Left hindlimb (tissue), 1 donor: ENCODE data around the gene CRCP.
A peak's percentile ranks its signal among the peaks of the same experiment; 100 is the strongest.
"Not testable (repeated sequence)": the region's sequence is repeated elsewhere in the genome, so short reads cannot be mapped to it uniquely, and the experiment has no call there.

Source experiments
- DNase-seq: peaks from one replicate; pipeline ENCODE4 v3.0.0-alpha.2; 2018

CRCP gene

DNA sequence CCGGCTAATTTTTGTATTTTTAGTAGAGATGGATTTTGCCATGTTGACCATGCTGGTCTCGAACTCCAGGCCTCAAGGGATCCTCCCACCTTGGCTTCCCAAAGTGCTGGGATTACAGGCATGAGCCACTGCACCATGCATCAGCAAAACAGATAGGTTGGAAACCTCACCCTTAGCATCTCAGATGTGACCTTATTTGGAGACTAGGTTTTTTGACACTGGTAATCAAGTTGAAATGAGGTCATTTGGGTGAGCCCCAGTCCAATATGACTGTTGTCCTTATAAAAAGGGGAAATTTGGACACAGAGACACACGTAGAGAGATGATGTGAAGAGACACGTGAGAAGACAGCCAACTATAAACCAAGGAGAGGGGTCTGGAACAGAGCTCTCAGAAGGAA is 48.0 kb downstream of the CRCP start:
- no peak for DNase-seq

DNA sequence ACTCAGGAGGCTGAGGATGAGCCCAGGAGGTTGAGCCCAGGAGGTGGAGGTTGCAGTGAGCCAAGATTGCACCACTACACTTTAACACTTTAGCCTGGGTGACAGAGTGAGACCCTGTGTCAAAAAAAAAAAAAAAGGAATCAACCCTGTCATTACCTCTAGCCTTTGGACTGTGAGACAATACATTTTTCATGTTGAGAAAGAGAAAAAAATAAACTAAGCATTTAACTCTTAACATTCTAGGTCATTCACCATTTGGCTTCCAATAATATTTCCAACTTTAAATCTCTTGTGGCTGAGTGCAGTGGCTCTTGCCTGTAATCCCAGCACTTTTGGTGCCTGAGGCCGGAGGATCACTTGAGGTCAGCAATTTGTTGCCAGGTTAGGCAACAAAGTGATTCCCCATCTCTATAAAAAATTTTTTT is 48.6 kb downstream of the CRCP start:
- no peak for DNase-seq

DNA sequence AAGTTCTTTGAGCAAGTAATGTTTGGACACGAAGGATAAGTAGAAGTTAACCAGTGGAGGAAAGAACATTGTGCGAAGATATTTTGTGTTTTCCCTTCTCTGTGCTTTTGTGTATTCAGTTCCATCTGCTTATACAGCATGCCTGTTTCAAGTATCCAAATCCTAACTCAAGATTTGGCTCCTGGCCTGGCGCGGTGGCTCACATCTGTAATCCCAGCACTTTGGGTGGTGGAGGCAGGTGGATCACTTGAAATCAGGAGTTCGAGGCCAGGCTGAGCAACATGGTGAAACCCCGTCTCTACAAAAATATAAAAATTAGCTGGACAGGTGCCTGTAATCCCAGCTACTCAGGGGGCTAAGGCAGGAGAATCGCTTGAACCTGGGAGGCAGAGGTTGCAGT is 49.7 kb downstream of the CRCP start:
- no peak for DNase-seq

DNA sequence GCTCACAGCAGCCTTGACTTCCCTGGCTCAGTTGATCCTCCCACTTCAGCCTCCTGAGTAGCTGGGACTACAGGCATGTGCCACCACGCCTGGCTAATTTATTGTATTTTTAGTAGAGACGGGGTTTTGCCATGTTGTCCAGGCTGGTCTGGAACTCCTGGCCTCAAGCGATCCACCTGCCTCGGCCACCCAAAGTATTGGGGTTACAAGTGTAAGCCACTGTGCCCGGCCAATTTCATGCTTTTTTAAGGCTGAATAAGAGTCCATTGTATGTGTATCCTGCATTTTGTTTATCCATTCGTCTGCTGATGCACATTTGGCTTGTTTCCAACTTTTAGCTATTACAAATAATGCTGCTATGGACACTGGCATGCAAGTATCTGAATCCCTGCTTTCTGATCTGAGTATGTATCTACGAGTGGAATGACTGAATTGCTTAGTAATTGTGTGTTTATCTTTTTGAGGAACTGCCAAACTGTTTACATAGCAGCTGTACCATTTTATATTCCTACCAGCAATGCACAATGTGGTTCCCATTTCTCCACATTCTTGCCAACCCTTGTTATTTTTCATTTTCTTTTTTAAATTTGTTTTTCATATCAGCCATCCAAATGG is 53.2 kb downstream of the CRCP start:
- no peak for DNase-seq

DNA sequence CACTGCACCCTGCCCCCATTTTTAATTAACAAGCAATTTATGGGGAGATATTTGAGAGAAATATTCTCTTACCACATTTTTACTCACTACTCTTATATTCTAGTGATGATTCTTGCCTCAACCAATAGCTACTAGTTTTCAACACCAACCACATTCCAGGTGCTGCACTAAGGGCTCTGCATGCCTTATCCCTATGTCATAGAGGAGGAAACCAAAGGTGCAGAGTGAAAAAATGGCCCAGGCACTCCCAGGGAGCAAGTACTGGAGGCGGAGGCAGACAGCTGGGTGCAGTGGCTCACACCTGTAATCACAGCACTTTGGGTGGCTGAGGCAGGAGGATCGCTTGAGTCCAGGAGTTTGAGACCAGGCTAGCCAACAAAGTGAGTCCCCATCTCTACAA is 55.0 kb downstream of the CRCP start:
- DNase-seq: no peak

DNA sequence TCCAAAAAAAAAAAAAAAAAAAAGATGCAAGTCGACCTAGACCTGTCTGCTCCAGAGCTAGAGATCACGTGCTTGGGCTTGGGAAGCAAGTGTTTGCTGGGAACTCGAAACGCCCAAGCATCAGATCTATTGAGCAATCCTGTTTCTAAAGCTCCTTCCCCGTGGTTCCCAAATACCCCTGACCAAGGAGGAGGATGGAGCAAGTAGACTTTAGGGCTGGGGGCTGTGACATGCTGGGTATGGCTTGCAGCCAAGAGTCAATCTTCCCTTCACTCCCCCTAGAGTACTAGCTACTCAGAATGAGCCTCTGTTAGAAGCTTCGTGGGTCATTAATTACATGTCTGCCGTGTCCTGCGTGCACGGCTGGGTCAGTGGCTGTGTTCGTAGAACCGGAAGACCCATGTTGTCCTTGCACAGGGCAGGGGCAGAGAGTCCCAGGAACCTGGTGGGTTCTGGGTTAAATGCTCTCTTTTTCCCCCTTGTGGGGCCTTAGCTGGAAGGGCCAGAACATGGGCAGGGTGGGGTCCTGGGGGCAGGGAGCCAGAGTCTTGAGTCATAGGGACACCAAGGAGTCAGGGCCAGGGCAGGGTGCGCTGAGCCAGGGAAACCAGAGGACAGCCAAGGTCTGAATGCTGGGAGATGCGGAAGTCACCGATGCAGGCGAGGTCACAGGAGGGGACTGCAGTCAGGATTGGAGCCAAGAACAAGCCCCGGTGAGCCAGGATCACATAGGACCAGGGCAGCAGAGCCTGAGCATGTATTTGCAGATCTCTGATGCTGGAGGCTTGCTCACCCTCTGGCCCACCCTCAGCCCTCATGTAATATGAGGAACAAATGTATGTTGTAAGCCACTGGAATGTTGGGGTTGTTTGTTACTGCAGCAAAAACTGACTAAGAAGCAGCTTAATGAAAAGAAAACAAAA is 55.9 kb downstream of the CRCP start:
- DNase-seq: peak; percentile 46

DNA sequence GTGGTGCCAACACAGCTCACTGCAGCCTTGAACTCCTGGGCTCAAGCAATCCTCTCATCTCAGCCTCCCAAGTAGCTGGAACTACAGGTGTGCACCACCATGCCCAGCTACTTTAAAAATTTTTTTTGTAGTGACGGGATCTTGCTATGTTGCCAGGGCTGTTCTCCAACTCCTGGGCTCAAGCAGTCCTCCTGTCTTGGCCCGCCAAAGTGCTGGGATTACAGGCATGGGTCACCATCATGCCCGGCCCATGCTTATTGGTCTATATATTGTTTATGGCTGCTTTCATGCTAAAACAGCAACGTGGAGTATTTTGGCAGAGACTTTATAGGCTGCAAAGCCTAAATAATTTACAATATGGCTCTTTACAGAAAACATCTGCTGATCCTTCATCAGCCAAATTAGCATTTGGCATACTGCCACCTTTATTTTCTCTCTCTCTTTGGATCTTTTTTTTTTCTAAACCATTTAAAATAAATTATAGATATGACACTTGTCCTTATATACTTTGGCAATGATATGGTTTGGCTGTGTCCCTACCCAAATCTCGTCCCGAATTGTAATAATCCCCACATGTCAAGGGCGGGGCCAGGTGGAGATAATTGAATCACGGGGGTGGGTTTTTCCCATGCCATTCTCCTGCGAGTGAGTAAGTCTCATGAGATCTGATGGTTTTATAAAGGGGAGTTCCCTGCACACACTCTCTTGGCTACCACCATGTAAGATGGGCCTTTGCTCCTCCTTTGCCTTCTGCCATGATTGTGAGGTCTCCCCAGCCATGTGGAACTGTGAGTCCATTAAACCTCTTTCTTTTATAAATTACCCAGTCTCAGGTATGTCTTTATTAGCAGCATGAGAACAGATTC is 58.1 kb downstream of the CRCP start:
- DNase-seq: not testable (repeated sequence)

DNA sequence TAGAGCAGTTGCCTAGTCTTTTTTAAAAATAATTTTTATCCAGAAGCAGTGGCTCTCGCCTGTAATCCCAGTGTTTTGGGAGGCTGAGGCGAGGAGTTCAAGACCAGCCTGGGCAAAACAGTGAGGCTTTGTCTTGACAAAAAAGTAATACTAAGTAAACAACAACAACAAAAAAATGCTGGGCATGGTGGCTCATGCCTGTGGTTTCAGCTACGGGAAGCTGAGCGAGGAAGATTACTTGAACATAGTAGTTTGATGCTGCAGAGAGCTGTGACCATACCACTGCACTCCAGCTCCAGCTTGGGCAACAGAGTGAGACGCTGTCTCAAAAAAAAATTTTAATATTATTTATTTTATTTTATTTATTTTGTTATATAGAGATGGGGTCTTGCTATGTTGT is 59.2 kb downstream of the CRCP start:
- no peak for DNase-seq

DNA sequence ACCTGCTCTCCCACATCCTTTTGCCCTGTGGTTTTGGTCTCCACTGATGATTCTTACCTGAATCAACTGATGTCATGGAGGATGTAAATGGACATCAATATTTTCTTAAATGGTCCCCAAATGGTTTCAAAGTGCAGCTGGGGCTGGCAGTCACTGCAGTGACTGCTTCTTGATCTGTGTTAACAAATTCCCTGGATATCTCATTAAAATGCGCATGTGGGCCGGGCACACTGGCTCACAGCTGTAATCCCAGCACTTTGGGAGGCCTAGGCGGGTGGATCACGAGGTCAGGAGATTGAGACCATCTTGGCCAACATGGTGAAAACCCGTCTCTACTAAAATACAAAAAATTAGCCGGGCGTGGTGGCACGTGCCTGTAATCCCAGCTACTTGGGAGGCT is 60.4 kb downstream of the CRCP start:
- not testable (repeated sequence) for DNase-seq

DNA sequence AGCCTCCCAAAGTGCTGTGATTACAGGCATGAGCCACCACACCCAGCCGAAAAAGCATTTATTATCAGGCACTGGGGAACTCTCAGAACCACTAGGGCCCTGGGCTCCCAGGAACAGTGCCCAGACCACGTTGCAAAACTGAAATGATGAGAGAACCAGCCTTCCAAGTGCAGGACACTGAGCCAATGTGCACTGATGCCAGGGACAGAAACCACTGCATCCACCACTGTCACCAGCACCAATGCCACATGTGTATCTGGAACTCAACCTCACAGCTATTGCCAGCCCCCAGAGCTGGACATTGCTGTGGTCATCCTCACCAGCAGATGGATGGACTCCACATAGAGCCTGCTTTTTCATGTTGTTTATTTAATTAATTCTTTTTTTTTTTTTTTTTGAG is 62.3 kb downstream of the CRCP start:
- no peak for DNase-seq

DNA sequence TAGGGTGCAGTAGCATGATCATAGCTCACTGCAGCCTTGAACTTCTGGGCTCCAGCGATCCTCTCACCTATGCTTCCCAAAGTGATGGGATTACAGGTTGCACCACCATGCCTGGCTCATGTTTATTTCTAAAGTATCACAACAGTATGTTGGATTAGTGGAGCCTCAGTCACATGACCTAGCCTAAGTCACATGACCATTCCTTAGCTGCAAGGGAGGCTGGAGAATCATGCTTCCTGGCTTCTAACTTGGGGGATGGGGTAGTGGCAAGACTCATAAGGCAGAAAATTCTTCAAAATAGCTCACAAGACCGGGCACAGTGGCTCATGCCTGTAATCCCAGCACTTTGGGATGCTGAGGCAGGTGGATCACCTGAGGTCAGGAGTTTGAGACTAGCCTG is 63.6 kb downstream of the CRCP start:
- DNase-seq: no peak

DNA sequence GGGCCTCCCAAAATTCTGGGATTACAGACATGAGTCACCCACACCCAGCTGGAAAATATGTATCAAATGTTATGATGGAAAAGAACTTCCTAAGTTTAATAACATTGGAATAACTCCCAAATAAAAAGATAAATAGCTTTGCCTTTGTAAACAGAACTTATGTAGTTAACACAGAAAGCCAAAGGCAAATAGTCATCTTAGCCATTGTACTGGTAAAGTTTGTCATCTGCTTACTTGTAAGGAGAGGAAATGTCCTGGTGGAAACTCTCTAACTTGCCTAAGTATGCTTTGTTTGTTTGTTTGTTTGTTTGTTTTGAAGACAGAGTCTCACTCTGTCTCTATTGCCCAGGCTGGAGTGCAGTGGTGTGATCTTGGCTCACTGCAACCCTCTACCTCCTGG is 66.7 kb downstream of the CRCP start:
- no peak for DNase-seq

DNA sequence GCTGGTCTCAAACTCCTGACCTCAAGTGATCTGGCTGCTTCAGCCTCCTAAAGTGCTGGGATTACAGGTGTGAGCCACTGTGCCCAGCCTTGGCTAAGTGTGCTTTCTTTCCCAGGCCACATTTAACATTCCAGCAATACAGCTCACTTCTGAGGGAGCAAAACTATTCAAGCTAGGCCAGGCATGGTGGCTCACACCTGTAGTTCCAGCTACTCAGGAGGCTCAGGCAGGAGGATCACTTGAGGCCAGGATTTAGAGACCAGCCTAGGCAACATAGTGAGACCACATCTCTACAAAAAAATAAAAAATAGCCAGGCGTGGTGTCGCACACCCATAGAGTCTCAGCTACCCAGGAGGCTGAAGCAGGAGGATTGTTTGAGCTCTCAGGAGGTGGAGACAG is 67.2 kb downstream of the CRCP start:
- DNase-seq: no peak

DNA sequence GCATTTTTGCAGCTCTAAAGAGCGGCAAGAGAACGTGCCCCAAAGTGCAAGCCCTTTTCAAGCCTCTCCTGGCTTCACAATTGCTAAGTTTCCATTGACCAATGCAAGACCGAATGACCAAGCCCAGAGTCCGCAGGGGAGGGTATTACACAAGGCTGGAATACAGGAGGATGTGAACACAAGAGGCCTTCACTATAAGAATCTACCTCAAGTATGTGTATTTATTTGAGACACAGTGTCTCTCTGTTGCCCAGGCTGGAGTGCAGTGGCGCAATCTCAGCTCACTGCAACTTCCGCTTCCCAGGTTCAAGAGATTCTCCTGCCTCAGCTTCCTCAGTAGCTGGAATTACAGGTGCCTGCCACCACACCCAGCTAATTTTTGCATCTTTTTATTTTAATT is 68.3 kb downstream of the CRCP start:
- no peak for DNase-seq

DNA sequence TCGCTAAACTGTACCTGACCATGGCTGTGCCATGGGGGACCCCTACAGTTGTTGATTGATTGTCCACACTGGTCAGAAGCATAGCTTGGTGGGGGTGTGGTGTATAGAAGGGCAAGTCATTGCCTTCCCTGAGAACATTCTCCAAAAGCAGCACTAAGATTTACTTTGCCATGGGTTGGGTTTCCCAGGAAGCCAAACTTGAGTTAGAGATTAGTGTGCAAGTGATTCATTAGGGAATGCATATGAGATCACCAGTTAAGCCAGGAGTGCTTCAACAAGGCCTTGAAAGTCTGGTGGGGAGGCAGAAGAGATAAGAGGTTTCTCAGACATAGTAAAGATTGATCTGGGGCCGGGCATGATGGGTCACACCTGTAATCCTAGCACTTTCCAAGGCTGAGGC is 69.1 kb downstream of the CRCP start:
- DNase-seq: no peak

DNA sequence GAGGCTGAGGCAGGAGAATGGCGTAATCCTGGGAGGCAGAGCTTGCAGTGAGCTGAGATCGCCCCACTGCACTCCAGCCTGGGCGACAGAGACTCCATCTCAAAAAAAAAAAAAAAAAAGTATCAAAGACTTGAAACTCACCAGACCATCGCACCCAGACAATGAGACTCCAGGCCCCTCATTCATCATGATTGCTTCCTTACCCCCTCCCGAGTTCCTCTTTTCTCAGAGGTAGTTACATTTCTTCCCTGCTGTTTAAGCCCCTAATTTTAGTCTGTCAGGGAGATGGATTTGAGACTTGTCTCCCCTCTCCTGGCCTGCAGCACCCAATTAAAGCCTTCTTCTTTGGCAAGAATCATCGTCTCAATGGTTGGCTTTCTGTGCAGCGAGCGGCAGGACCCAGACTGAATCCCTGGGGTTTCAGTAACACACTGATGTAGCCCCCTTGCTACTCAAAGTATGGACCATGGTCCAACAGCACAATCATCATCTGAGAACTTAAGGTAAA is 71.1 kb downstream of the CRCP start:
- DNase-seq: no peak

DNA sequence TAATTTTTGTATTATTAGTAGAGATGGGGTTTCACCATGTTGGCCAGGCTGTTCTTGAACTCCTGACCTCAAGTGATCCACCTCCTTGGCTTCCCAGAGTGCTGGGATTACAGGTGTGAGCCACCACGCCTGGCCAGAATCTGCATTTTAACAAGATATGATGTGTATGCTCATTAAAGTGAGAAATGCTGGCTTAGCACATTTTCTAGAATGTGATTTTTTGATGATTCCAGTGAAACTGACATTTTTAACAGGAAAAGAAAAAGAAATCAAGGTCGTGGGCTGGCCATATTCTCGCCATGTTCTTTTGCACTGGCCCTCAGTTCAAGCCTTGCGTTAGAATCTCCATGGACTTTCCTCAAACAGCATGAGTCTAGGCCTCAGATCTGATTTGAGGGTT is 72.3 kb downstream of the CRCP start:
- no peak for DNase-seq

DNA sequence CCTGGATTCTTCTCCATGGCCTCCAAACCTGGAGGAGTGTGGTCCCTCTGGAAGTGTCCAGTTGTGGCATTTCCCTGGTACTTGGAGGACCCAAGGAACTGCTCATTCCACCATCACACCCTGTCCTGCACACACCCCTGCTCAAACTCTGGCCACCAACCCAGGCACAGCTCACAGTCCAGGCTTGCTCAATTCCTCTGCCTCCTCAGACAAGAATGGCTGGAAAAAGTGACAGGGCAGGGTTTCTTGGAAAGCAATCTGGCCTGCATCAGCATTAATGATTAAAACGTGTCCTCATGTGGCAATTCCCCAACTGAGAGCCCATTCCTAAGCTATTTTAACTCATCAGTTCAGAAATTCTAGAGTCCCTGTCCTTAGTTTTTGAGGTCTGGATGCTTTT is 73.3 kb downstream of the CRCP start:
- peak; percentile 70 for DNase-seq

DNA sequence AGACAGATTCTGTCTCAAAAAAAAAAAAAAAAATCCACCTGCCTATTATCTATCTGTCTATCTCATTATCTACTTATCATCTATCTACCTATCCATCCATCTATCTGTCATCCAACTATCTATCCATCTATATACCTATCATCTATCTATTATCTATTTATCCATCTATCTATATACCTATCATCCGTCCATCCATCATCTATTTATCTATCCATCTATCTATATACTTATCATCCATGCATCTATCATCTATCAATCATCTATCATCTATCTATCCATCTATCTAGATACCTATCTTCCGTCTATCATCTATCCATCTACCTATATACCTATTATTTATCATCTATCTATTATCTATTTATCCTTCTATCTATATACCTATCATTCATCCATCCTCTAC is 74.0 kb downstream of the CRCP start:
- no peak for DNase-seq

DNA sequence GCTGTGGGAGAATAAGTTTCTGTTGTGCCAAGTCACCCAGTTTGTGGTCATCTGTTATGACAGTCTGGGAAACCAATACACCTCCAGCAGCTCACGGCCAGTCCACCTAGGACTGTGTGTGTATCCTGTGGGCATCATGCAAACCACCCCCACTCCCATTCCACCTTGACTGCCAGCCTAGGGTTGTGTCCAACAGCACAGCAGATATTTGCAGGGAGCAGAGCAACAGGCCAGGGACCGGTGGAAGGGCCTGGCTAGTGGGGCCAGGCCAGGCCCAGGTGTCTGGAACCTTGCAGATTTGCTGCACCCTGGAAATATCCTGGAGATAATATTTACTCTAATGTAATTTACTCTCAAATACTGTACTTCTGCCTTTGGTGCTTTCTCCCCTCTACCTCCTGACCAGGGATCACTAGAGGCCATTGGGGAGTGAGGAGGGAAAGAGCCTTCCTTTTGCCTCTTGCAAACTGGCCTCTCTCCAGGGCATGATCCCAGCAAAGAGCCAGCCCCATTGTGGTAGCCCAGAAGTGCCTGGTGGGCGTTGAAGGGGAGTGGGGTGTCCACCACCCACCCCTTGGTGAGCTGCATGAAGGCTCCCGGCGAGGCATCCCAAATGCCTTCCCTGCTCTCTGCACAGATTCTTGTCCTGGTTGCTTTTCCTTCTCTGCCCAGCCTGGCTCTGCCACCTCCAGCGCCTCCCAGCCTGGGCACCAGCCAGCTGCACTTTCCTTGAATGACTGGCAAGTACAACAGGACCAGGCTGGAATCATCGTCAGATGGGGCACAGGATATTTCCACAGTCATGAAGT is 75.3 kb downstream of the CRCP start:
- DNase-seq: no peak

DNA sequence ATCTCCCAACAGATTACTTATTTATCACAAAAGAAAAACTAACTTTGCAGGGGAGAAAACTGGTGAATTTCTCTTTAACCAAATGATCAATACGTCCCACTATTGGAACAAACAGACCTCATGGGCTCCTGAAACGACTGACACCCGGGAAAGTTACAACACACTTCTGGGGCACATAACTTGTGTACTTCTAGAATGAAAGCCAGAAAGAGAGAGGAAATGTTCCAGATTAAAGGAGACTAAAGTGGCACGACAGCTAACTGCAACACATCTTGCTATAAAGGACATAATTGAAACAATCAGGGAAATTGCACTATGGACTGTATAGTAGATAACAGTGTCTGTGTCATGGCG is 75.8 kb downstream of the CRCP start:
- no peak for DNase-seq

DNA sequence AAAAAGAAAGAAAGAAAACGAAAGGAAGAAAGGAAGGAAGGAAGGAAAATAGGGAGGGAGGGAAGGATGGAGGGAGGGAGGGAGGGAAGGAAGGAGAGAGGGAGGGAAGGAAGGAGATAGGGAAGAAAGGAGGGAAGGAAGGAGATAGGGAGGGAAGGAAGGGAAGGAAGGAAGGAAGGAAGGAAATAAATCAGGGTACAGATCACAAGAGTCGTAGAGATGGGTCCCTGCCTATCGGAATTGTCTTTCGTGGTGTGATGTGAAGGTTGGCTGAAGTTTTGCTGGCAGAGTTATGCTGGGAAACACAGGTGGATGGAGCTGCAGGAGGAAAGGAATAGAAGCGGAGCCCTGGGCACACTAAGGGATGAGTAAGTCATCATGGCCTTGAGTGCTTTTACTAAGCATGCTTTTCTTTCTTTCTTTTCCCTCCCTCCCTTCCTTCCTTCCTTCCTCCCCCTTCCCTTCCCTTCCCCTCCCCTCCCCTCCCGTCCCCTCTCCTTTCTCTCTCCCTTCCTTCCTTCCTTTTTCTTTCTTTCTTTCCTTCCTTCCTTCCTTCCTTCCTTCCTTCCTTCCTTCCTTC is 78.6 kb downstream of the CRCP start:
- no peak for DNase-seq
